AG20443 (cell line): ENCODE measurements around the gene RHBDD1.
A peak's percentile ranks its signal among the peaks of the same experiment; 100 is the strongest.

Experiments used
- DNase-seq: peaks from one replicate; pipeline ENCODE4 v3.0.0; 2012; ENCODE audit warnings: low spot score, mixed read lengths

RHBDD1 gene

DNA sequence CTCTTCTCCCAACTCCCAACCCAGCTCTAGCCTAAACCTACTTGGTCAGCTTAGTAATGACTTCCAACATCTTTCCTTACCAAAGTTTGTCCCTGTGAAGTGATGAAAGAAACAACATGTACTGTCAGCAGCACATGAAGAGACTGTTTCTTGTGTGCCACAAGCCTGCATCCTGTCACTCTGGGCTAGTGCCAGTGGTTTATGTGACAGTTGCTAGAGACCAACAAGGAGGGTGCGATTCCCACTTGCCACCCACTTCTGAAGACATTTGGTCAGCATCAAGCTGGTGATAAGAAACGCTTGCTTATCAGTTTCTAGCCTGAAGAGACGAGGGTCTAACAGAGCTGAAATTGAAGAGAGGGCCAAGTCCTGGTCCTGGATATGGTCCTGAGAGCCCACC is 195.5 kb downstream of the RHBDD1 start:
- DNase-seq: no peak

DNA sequence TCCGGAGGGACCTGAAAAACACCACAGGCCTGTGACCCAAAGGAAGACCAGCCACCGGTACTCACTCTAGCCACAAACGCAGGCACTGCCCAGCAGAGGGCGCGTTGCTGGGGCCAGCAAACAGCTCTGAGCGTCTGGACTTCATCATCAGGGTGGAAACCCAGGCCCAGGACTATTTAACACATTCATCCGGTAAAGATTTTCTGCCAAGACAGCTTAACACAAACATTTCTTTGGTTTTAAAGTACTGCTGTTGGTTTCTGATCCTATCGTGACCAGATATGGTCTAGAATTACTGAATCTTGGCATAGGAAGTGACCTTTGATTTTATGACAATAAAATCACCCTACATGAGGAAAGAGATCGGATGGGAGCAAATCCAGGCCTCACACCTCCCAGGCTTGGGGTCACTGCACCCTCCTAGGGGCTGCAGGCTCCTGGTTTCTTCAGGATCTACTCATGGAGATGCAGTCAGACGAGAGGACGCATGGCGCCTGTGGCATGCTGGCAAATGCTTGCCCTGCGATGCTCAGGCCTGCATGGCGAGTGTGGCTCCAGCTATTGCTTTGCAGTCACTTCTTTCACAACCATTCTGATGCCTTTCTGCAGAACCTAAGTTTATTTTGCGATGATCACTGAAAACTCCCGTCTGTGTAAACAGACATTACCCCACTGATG is 197.8 kb downstream of the RHBDD1 start:
- peak; percentile 82 for DNase-seq

DNA sequence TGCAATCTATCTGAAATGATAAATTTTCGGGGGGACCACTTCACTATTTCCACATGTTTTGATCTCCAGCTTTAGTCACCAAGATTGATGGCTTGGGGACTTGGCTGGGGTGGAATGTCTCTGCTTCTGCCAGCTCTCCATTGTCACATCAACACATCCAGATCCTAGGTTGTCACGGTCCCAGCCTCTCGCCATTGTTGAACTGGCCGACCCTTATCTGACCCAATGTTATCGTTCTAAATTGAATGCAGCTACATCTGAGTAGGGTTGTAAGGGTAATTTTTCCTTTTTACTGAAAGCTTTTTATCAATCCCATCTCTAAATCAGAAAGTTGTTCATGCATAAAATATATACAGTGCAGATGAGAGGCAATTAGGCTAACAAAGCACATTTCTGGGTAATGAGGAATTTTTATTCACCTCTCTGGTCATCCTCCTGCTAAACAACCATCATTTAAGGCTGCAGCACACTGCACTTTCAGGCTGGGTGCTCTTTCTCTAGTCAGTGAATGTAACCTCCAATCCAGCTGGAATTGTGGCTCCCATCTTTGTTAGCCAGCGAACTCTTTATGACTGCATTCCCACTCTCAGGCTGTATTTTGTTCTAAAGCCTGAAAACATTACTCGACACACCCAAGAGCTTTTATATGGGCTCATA is 200.0 kb downstream of the RHBDD1 start:
- no peak for DNase-seq

DNA sequence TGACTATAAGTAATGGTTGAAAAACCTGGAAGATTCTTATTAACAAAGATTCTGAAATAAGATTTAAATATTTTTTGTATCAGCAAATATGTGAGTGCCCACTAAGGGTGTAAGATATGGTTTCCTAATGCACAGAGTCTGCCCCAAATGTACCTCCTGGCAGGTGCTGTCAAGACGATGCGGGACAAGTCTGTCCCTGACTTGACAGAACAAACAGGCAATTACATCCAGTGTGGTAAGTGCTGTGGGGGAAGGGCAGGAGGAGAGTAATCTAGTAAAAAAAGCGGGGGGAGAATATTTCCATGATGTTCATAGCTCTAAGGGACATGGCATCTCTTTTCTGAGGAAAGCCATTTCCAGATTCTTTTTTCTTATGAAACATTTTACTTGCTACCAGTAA is 200.7 kb downstream of the RHBDD1 start:
- no peak for DNase-seq

DNA sequence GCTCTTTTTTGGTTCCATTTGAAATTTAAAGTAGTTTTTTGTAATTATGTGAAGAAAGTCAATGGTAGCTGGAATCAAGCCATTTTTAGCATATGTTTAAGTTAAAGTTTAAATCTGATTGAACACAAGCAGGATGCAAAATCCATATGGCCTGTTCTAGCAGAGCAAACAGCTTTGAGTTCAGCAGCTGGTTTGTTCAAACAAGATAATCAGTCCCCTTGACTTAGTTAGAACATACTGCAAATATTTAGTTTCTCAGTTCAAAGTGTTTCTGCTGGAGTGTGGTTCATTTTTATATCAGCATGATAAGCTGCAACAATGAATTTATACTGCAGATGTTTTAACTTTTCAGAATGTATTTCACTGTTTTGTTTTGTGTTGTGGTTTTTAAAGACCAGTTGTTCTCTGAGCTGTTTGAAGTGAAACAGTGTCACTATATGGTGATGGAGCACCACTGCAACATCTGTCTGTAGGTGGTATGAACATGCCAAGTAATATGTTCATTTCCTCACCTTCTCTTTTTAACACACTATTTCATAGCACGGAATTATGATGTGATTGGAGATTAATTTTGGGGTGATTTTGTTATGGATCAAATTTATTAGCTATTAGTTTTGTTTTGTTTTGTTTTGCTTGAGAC is 202.8 kb downstream of the RHBDD1 start:
- DNase-seq: no peak

DNA sequence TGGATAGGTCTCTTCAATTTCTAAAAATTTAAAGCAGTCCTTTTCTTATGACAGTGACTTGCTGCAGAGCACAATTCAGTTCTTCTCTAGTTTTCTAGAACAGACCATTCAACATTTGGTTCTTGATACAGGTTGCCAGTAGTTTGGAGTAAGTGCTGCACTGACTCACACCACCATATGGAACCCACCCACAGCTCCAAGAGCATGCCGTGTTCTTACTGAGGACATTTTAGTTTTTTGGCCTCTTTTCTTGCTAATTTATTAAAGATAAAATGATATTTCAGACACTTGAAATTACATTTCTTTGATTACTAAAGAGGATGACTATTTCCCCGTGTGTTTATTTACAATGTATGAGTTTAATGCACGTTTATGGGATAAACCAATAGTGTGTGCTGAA is 208.1 kb downstream of the RHBDD1 start:
- no peak for DNase-seq
